CD4-positive, alpha-beta T cell (primary cell): Measurements from ENCODE around the gene PPP2R3A. TPM values are rescaled to one million over a fixed set of nuclear protein-coding genes. Genes with fewer than 3 reads are reported as not detected.

Source experiments
- ATAC-seq: fragments of 200-7000 bp; cut with Tn5 transposase; one replicate; pipeline ENCODE4 v1.10.0; 2022; ENCODE audit warnings: mild to moderate bottlenecking; ENCODE audit not compliant: poor library complexity
- CTCF ChIA-PET: fragments of 350-600 bp; sonication (Branson Sonifier 250); formaldehyde crosslinking; loops from one replicate; lab custom pipeline; 2021; ENCODE audit warnings: antibody characterized with exemption, inconsistent platforms; lab: Charles Lee
- POLR2A ChIA-PET: fragments of 350-600 bp; sonication (Branson Sonifier 250); formaldehyde crosslinking; loops from one replicate; lab custom pipeline; 2021; ENCODE audit warnings: antibody characterized with exemption, inconsistent platforms; lab: Charles Lee
- DNase-seq, 14 experiments: peaks; one replicate each; pipeline ENCODE4 v3.0.0-alpha.2; 2013 to 2020; ENCODE audit warnings: mixed read lengths in 2 of 14
- H3K27ac ChIP-seq, 2 donors: one replicate each; pipeline versions ENCODE4 v1.5.1 to v1.7.0; 2013; ENCODE audit warnings: low read length in 2 of 2, low read depth in 1 of 2, mild to moderate bottlenecking in 1 of 2
- H3K27me3 ChIP-seq, 2 experiments: 1 replicate in 1 of 2; 2 replicates in 1 of 2; pipeline versions ENCODE4 v1.6.1 to v1.7.0; 2013; ENCODE audit warnings: low read length in 2 of 2, control low read depth in 1 of 2, mild to moderate bottlenecking in 1 of 2, moderate library complexity in 1 of 2; ENCODE audit not compliant: insufficient read depth in 2 of 2, control insufficient read depth in 1 of 2
- H3K36me3 ChIP-seq: one replicate; pipeline ENCODE4 v1.6.1; 2013; ENCODE audit warnings: low read length, control low read depth; ENCODE audit not compliant: insufficient read depth
- H3K4me1 ChIP-seq: one replicate; pipeline ENCODE4 v1.6.1; 2013; ENCODE audit warnings: low read length, control low read depth; ENCODE audit not compliant: insufficient read depth
- H3K4me3 ChIP-seq: one replicate; pipeline ENCODE4 v1.5.1; 2013; ENCODE audit warnings: mild to moderate bottlenecking, low read length, moderate library complexity
- H3K9me3 ChIP-seq, 2 experiments: 1 replicate in 1 of 2; 2 replicates in 1 of 2; pipeline versions ENCODE4 v1.6.1 to v1.7.0; 2013; ENCODE audit warnings: low read length in 2 of 2, mild to moderate bottlenecking in 2 of 2, control low read depth in 1 of 2, moderate library complexity in 1 of 2; ENCODE audit not compliant: control insufficient read depth in 1 of 2, insufficient read depth in 1 of 2
- H3K27ac Mint-ChIP-seq: one replicate; pipeline ENCODE4 v1.8.0; 2020; ENCODE audit warnings: mixed read lengths
- H3K27me3 Mint-ChIP-seq: one replicate; pipeline ENCODE4 v1.8.0; 2021; ENCODE audit warnings: mixed read lengths
- H3K36me3 Mint-ChIP-seq: one replicate; pipeline ENCODE4 v1.8.0; 2021; ENCODE audit warnings: low read depth, mixed read lengths
- H3K4me1 Mint-ChIP-seq: one replicate; pipeline ENCODE4 v1.8.0; 2021; ENCODE audit warnings: low read depth, mixed read lengths
- H3K4me3 Mint-ChIP-seq: one replicate; pipeline ENCODE4 v1.8.0; 2020; ENCODE audit warnings: mild to moderate bottlenecking, mixed read lengths
- H3K9me3 Mint-ChIP-seq: one replicate; pipeline ENCODE4 v1.8.0; 2020; ENCODE audit warnings: mixed read lengths
- intact Hi-C, 2 experiments: fragments of 100-400 bp; cut with DNase I in 1 of 2; cut with micrococcal nuclease in 1 of 2; formaldehyde crosslinking; loops; one replicate each; pipeline versions ENCODE4 v1.15.1 to v1.9.0; 2023 to 2025; cut with DNase I, micrococcal nuclease
- total RNA-seq, 174 experiments: library from RNA in 2 of 174; stranded (reverse) in 2 of 174; gene quantifications; one replicate each; pipeline ENCODE4 v1.2.3 and lab custom pipeline; 2021 to 2026
- TF ChIP-seq, protein P1 (sequence below): fragments of 200-600 bp; IDR thresholded peaks from one replicate; pipeline ENCODE4 v1.8.0; 2022; ENCODE audit warnings: antibody characterized with exemption, mild to moderate bottlenecking

The PPP2R3A gene
- total RNA-seq, 2 experiments from 2014 or later, result 0.14 to 0.31 TPM

DNA sequence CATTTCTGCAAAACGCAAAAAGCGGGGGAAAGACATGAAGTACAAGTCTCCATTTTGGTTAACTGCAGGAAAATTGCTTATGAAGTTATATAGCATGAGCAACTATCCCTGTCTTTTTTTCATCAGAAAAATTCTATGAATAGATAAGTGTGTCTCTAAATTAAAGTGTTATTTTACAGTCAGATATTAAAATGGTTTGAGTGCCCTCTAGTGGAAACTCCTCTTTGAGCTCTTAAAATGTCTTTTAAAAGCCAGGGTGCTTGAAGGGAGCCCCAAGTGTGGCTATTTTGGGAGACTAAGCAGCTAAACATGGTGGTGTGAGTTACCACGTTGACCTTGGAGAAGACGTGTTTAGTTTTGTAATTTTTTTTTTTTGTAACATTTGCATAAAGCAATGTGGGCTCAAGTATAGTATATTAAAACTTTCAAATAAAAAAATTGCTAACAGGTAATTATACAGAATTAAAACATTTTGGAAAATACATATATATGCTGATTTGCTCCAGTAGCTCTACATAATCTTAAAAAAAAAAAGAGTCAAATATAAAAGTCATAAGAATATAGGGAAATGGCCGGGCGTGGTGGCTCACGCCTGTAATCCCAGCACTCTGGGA is 77.2 kb downstream of the PPP2R3A start:
- ChIA-PET CTCF (interaction anchor here (0.6 to 1.1 kb wide), 2 partner anchors 1427 to 1442 kb away, joined by 5 read pairs; no protein-coding TSS in a partner anchor), POLR2A (no interaction called here)
- no peak for ATAC-seq
- H3K27ac Mint-ChIP-seq, result no peak overlapping the region
- H3K9me3 Mint-ChIP-seq, result no peaks in the 10 kb centered on the region
- Histone ChIP-seq H3K27me3 (peaks cover 10 to 14% of the 10 kb centered on the region in 2 experiments), H3K4me1 (no peaks in the 10 kb centered on the region), H3K36me3 (no peaks in the 10 kb centered on the region), H3K9me3 (no peaks in the 10 kb centered on the region), H3K4me3 (no peak overlapping the region), H3K27ac (no peak overlapping the region)
- H3K4me1 Mint-ChIP-seq, result no peaks in the 10 kb centered on the region
- peaks cover 23% of the 10 kb centered on the region for H3K27me3 Mint-ChIP-seq
- intact Hi-C loops, result loop anchor here in 1 of 2 experiments (5.0 kb wide), 2 partner anchors 1245 to 1440 kb away; partner anchors contain the start of gene EPHB1
- no peak overlapping the region for H3K4me3 Mint-ChIP-seq
- no peaks in the 10 kb centered on the region for H3K36me3 Mint-ChIP-seq
- peak in 3 of 14 experiments; percentile 17 to 20 (median 19) for DNase-seq
- TF ChIP-seq, protein P1, sequence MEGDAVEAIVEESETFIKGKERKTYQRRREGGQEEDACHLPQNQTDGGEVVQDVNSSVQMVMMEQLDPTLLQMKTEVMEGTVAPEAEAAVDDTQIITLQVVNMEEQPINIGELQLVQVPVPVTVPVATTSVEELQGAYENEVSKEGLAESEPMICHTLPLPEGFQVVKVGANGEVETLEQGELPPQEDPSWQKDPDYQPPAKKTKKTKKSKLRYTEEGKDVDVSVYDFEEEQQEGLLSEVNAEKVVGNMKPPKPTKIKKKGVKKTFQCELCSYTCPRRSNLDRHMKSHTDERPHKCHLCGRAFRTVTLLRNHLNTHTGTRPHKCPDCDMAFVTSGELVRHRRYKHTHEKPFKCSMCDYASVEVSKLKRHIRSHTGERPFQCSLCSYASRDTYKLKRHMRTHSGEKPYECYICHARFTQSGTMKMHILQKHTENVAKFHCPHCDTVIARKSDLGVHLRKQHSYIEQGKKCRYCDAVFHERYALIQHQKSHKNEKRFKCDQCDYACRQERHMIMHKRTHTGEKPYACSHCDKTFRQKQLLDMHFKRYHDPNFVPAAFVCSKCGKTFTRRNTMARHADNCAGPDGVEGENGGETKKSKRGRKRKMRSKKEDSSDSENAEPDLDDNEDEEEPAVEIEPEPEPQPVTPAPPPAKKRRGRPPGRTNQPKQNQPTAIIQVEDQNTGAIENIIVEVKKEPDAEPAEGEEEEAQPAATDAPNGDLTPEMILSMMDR, result peak; percentile 49

DNA sequence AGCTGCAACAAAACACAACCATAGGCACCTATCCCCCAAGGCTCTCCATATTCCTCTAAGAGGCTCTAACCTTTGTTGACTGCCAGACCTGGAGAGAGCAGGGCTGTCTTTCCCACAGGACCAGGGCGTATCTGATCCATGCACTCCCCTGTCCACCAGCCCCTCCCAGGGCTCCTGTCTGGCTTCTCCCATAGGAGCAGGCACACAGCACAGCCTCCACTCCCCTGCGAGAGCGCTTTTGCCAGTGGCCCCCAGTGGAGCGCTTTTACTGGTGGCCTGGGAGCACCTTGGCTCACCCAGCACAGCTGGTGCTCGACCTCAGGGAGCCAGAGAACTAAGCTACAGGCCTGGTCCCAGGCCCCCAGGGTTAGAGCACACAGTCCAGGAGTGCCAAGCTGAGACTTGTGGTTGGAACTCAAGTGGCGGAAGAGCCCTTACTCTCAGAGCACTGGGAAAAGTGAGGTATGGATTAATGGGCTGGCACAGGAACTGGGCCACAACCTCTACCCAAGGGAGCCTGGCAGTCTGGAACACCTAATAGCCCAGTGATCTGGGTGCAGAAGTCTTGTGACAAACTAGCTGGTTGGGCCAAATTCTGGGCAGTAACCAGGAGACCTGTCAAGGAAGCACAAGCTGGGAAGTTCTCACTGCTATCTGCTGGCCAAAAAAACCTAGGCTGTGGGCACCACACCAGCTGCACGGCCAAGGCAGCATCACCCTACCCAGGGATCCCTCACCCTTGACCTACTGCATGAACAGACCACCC is 79.6 kb downstream of the PPP2R3A start:
- intact Hi-C loops, result loop anchor here in 1 of 2 experiments (5.0 kb wide), 2 partner anchors 1248 to 1443 kb away; partner anchors contain the start of gene EPHB1
- no peak overlapping the region for H3K27ac ChIP-seq
- CTCF ChIA-PET, result no interaction called here
- no peaks in the 10 kb centered on the region for H3K4me1 ChIP-seq
- no peaks in the 10 kb centered on the region for H3K36me3 ChIP-seq
- Mint-ChIP-seq H3K9me3 (no peaks in the 10 kb centered on the region), H3K27me3 (peaks cover 11% of the 10 kb centered on the region), H3K4me1 (no peaks in the 10 kb centered on the region), H3K4me3 (no peak overlapping the region), H3K36me3 (no peaks in the 10 kb centered on the region), H3K27ac (no peak overlapping the region)
- H3K27me3 ChIP-seq, result peaks cover 10 to 11% of the 10 kb centered on the region in 2 experiments
- DNase-seq, result no peak
- no peak overlapping the region for H3K4me3 ChIP-seq
- no peak for ATAC-seq
- POLR2A ChIA-PET, result no interaction called here
- H3K9me3 ChIP-seq, result no peaks in the 10 kb centered on the region
- TF ChIP-seq, protein P1, result no peak

GRCh38 chr3:136048068-136048467 is 82.5 kb downstream of the PPP2R3A start:
- H3K9me3 ChIP-seq, result no peaks in the 10 kb centered on the region
- Mint-ChIP-seq H3K4me1 (no peaks in the 10 kb centered on the region), H3K36me3 (no peaks in the 10 kb centered on the region), H3K9me3 (no peaks in the 10 kb centered on the region), H3K4me3 (no peak overlapping the region), H3K27me3 (peaks cover 10% of the 10 kb centered on the region), H3K27ac (no peak overlapping the region)
- H3K36me3 ChIP-seq, result no peaks in the 10 kb centered on the region
- H3K27me3 ChIP-seq, result peaks cover 0 to 6% of the 10 kb centered on the region in 2 experiments
- DNase-seq (no peak), ATAC-seq (no peak)
- H3K4me1 ChIP-seq, result no peaks in the 10 kb centered on the region
- H3K27ac ChIP-seq, result no peak overlapping the region
- no peak overlapping the region for H3K4me3 ChIP-seq
- intact Hi-C loops, result no loop called here
- TF ChIP-seq, protein P1, result no peak
- POLR2A ChIA-PET, result interaction anchor here (0.6 kb wide), 1 partner anchor 334 kb away, joined by 3 read pairs; no protein-coding TSS in a partner anchor
- CTCF ChIA-PET, result interaction anchor here (0.5 kb wide), 1 partner anchor 141 kb away, joined by 3 read pairs; no protein-coding TSS in a partner anchor
